MM.1S (cell line): ENCODE measurements around the gene SETBP1.

Experiments used
- DNase-seq: peaks from one replicate; pipeline ENCODE4 v3.0.0-alpha.2; 2015
- H2AFZ ChIP-seq: fragments of 300-600 bp; sonication (generic); 2 replicates; pipeline ENCODE4 v1.6.0; 2016; ENCODE audit warnings: antibody characterized with exemption, low read length
- H3F3A ChIP-seq: fragments of 300-600 bp; sonication (generic); 2 replicates; pipeline ENCODE4 v1.6.1; 2016; ENCODE audit warnings: mild to moderate bottlenecking, antibody characterized with exemption, low read length, moderate library complexity, mixed read lengths; ENCODE audit not compliant: insufficient read depth
- H3K27ac ChIP-seq: fragments of 300-600 bp; sonication (generic); 2 replicates; pipeline ENCODE4 v1.5.1; 2016; ENCODE audit warnings: mild to moderate bottlenecking, low read length
- H3K27me3 ChIP-seq: fragments of 300-600 bp; sonication (generic); replicated peaks from 2 replicates; pipeline ENCODE4 v1.6.0; 2016; ENCODE audit warnings: low read length; ENCODE audit not compliant: insufficient read depth
- H3K36me3 ChIP-seq: fragments of 300-600 bp; sonication (generic); replicated peaks from 2 replicates; pipeline ENCODE4 v1.6.1; 2016; ENCODE audit warnings: mild to moderate bottlenecking, low read length, mixed read lengths; ENCODE audit not compliant: insufficient read depth
- H3K4me1 ChIP-seq: fragments of 300-600 bp; sonication (generic); 2 replicates; pipeline ENCODE4 v1.6.1; 2016; ENCODE audit warnings: low read length, mixed read lengths
- H3K4me2 ChIP-seq: fragments of 300-600 bp; sonication (generic); 2 replicates; pipeline ENCODE4 v1.6.0; 2016; ENCODE audit warnings: low read depth, low read length
- H3K4me3 ChIP-seq: fragments of 300-600 bp; sonication (generic); 2 replicates; pipeline ENCODE4 v1.5.1; 2016; ENCODE audit warnings: low read length, mixed read lengths
- H3K79me2 ChIP-seq: fragments of 300-600 bp; sonication (generic); 2 replicates; pipeline ENCODE4 v1.6.1; 2016; ENCODE audit warnings: mixed run types, low read length, mixed read lengths
- H3K9ac ChIP-seq: fragments of 300-600 bp; sonication (generic); 2 replicates; pipeline ENCODE4 v1.6.1; 2016; ENCODE audit warnings: low read length, mixed read lengths
- H3K9me2 ChIP-seq: fragments of 300-600 bp; sonication (generic); replicated peaks from 2 replicates; pipeline ENCODE4 v1.6.1; 2016; ENCODE audit warnings: mild to moderate bottlenecking, low read length, mixed read lengths; ENCODE audit not compliant: insufficient read depth
- H3K9me3 ChIP-seq: fragments of 300-600 bp; sonication (generic); replicated peaks from 2 replicates; pipeline ENCODE4 v1.6.1; 2016; ENCODE audit warnings: mild to moderate bottlenecking, low read length, mixed read lengths; ENCODE audit not compliant: insufficient read depth
- H4K20me1 ChIP-seq: fragments of 300-600 bp; sonication (generic); 2 replicates; pipeline ENCODE4 v1.6.1; 2016; ENCODE audit warnings: mild to moderate bottlenecking, low read length, moderate library complexity, mixed read lengths; ENCODE audit not compliant: insufficient read depth
- CTCF ChIP-seq: fragments of 300-600 bp; sonication (generic); IDR thresholded peaks from 2 replicates; pipeline ENCODE4 v1.5.1; 2016; ENCODE audit warnings: antibody characterized with exemption, low read length, mixed read lengths
- EZH2 ChIP-seq: fragments of 300-600 bp; sonication (generic); optimal IDR thresholded peaks from 2 replicates; pipeline ENCODE3; 2017; ENCODE audit warnings: low read depth, mild to moderate bottlenecking, antibody characterized with exemption, low read length, mixed read lengths
- EZH2phosphoT487 ChIP-seq: fragments of 300-600 bp; sonication (generic); IDR thresholded peaks from 2 replicates; pipeline ENCODE4 v1.6.1; 2018; ENCODE audit warnings: antibody characterized with exemption, low read length

The SETBP1 gene

GRCh38 chr18:45008694-45009413 lies 328.2 kb downstream of the SETBP1 start:
- Histone ChIP-seq H3K27ac (peak overlapping the region; percentile 14; the same call in 1 of the 2 replicates), H3K4me3 (no peak overlapping the region), H3K36me3 (no peaks in the 10 kb centered on the region), H3K4me1 (peaks cover 8% of the 10 kb centered on the region; the same call in 1 of the 2 replicates), H3K27me3 (no peaks in the 10 kb centered on the region), H3K9ac (no peak overlapping the region), H3K4me2 (no peak overlapping the region), H3F3A (no peaks in the 10 kb centered on the region), H3K9me3 (no peaks in the 10 kb centered on the region), H3K79me2 (0 out of 2 replicates have a peak, but pooled peaks cover 16% of the 10 kb centered on the region), H2AFZ (no peak overlapping the region), H4K20me1 (no peaks in the 10 kb centered on the region), H3K9me2 (no peaks in the 10 kb centered on the region)
- no peak for TF ChIP-seq EZH2phosphoT487
- TF ChIP-seq CTCF: no peak
- peak; percentile 21 for DNase-seq

GRCh38 chr18:45009756-45010155 lies 329.1 kb downstream of the SETBP1 start:
- no peaks in the 10 kb centered on the region for H3K36me3 ChIP-seq
- no peaks in the 10 kb centered on the region for H3F3A ChIP-seq
- H3K27ac ChIP-seq: no peak overlapping the region
- DNase-seq: no peak
- peaks cover 8% of the 10 kb centered on the region; the same call in 1 of the 2 replicates for H3K4me1 ChIP-seq
- H3K4me3 ChIP-seq: no peak overlapping the region
- H2AFZ ChIP-seq: no peak overlapping the region
- H3K4me2 ChIP-seq: no peak overlapping the region
- TF ChIP-seq CTCF (no peak), EZH2phosphoT487 (no peak), EZH2 (no peak)
- H3K9me3 ChIP-seq: no peaks in the 10 kb centered on the region
- H3K27me3 ChIP-seq: no peaks in the 10 kb centered on the region
- no peaks in the 10 kb centered on the region for H3K9me2 ChIP-seq
- H4K20me1 ChIP-seq: no peaks in the 10 kb centered on the region
- H3K79me2 ChIP-seq: 0 out of 2 replicates have a peak, but pooled peaks cover 16% of the 10 kb centered on the region
- H3K9ac ChIP-seq: no peak overlapping the region

- Histone ChIP-seq H3K4me1 (peaks cover 8% of the 10 kb centered on the region; the same call in 1 of the 2 replicates), H3K9me3 (no peaks in the 10 kb centered on the region), H3K79me2 (0 out of 2 replicates have a peak, but pooled peaks cover 16% of the 10 kb centered on the region), H3K9ac (no peak overlapping the region), H3K9me2 (no peaks in the 10 kb centered on the region), H3K4me2 (no peak overlapping the region), H3K36me3 (no peaks in the 10 kb centered on the region), H3K27me3 (no peaks in the 10 kb centered on the region), H3K4me3 (no peak overlapping the region), H2AFZ (no peak overlapping the region), H4K20me1 (no peaks in the 10 kb centered on the region), H3F3A (no peaks in the 10 kb centered on the region), H3K27ac (no peak overlapping the region)
- DNase-seq: no peak
- no peak for TF ChIP-seq CTCF
- TF ChIP-seq EZH2: no peak
- no peak for TF ChIP-seq EZH2phosphoT487
Observed at GRCh38 chr18:45012286-45012685, 331.6 kb downstream of the SETBP1 start.
